GM19025 (cell line): ENCODE data around the gene NME9.
"Not testable (repeated sequence)": the region's sequence is repeated elsewhere in the genome, so short reads cannot be mapped to it uniquely, and the experiment has no call there.

Experiments used
- ATAC-seq: cut with Tn5 transposase; IDR thresholded peaks from one replicate; pipeline ENCODE4 v1.9.1; 2021; ENCODE audit warnings: mild to moderate bottlenecking, low read depth, moderate library complexity; ENCODE audit not compliant: unreplicated experiment

NME9 gene

GRCh38 chr3:138329127-138329983, at the start of gene NME9:
Gene NME9, minus strand, starts transcription at chr3:138329851. Its CDS starts 516 bp downstream, at chr3:138329335.
- peak; percentile 68 for ATAC-seq

GRCh38 chr3:138378990-138379389, 49.3 kb upstream of the NME9 start:
- ATAC-seq = no peak

GRCh38 chr3:138378331-138378730, 48.7 kb upstream of the NME9 start:
- no peak for ATAC-seq

GRCh38 chr3:138377804-138378203, 48.2 kb upstream of the NME9 start:
- ATAC-seq = no peak

GRCh38 chr3:138377212-138377611, 47.6 kb upstream of the NME9 start:
- ATAC-seq = not testable (repeated sequence)

GRCh38 chr3:138376663-138377062, 47.0 kb upstream of the NME9 start:
- ATAC-seq = no peak

GRCh38 chr3:138375447-138375846, 45.8 kb upstream of the NME9 start:
- no peak for ATAC-seq

GRCh38 chr3:138374573-138375134, 45.0 kb upstream of the NME9 start:
- ATAC-seq = no peak

- ATAC-seq = no peak
These were observed 44.1 kb upstream of the NME9 start for GRCh38 chr3:138373736-138374094.

- ATAC-seq = no peak
These were observed 43.6 kb upstream of the NME9 start for GRCh38 chr3:138373087-138373735.

- peak; percentile 100 for ATAC-seq
These were observed 41.7 kb upstream of the NME9 start for GRCh38 chr3:138371070-138371965.

GRCh38 chr3:138370321-138370720, 40.7 kb upstream of the NME9 start:
- no peak for ATAC-seq

- ATAC-seq = no peak
These were observed 39.7 kb upstream of the NME9 start for GRCh38 chr3:138369151-138369900.

GRCh38 chr3:138367911-138368310, 38.3 kb upstream of the NME9 start:
- no peak for ATAC-seq

- no peak for ATAC-seq
These were observed 37.7 kb upstream of the NME9 start for GRCh38 chr3:138367326-138367850.

GRCh38 chr3:138366006-138366759, 36.5 kb upstream of the NME9 start:
- no peak for ATAC-seq

- ATAC-seq = no peak
These were observed 35.6 kb upstream of the NME9 start for GRCh38 chr3:138365253-138365555.

GRCh38 chr3:138364356-138365252, 35.0 kb upstream of the NME9 start:
- ATAC-seq = no peak
